ENCODE results near the gene CASQ1.

CASQ1 gene

DNA sequence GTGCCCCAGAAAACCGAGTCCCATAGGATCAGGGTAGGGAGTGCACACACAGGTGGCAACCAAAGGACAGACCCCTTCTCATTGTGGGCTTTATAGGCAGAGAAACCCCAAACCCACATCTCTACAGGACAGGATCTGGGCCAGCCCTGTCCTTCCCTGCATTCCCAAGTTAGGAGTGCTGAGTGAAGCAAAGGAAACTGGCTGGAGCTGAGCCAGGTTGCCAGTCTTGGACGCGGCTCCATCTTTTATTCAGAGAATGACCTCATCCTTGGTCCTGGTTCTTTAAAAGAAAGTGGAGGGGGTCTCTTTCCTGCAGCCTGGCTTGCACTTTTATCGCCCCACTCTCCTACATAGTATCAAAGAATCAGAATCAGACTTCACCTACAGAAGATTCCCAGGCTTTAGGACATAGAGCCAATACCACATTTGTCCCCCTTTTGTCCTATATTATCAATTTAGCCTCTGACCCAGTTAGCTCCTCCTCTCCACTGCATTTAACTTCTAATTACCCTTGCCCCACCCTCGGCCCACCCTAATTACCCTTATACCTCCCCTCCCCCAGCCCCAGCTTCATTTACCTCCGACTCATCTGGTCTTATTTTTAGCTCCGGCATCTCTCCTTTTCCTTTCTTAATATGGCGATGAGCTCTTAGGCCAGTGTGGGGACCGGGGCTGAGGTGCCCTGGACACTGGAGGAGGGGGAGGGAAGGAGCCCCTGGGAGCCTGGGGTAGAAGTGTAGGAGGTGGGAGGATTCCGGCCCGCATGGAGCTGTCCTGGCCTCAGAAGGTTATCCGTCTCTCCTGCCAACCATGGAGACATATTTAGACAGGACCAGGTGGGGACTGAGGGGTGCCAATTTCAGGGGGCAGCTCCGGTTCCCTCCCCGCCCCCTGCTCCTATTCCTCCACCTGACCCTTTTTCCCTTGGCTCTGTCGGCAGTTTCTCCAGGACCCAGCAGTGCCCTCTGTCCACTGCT is at the start of gene CASQ1:
TSS of gene CASQ1 (plus strand) at position 927 of the 977 bp plus-strand sequence. CDS start 177 bp downstream, outside the sequence.
- no peak for DNase-seq

DNA sequence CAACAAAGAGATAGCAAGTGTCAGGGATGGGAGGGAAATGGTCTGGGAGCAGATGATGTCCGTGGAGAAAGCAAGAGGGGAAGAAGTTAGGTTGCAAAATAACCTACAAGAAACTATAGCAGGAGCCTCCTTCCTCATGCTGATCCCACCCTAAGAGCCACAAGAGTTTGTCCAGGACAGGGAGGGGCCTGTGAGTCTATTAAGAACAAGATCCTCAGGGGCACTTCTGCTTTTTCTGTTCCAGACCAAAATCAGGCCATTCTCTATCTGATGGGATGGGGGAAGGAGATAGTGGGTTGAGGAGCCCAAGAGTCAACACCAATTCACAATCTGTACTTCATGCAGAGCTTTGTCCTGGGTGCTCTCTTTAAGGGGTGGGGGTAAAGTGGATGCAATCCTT is 46.7 kb upstream of the CASQ1 start:
- DNase-seq = no peak

DNA sequence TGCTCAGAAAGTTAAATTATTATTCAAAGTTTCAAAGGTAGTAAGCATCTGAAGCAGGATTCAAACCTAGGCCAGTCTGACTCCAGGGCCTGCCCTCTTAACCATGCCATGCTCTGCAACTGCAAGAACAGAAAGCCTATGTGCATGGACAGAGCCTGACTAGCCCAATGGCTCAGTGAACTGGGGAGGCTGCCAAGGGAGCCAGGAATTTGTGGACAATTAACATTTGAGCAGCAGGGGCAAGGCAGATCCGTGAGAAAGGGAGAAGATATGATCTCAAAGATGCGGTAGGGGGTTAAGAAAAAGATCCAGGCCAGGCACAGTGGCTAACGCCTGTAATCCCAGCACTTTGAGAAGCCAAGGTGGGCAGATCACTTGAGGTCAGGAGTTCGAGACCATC is 45.5 kb upstream of the CASQ1 start:
- no peak for DNase-seq

DNA sequence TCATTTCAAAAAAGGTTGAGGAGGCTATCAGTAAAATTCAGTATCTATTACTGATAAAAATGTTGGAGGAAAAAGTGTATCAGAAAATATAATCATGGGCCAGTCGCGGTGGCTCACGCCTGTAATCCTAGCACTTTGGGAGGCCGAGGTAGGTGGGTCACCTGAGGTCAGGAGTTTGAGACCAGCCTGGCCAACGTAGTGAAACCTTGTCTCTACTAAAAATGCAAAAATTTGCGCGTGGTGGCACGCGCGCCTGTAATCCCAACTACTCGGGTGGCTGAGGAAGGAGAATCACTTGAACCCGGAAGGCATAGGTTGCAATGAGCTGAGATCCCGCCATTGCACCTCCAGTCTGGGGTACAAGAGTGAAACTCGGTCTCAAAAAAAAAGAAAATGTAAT is 44.3 kb upstream of the CASQ1 start:
- DNase-seq = no peak

DNA sequence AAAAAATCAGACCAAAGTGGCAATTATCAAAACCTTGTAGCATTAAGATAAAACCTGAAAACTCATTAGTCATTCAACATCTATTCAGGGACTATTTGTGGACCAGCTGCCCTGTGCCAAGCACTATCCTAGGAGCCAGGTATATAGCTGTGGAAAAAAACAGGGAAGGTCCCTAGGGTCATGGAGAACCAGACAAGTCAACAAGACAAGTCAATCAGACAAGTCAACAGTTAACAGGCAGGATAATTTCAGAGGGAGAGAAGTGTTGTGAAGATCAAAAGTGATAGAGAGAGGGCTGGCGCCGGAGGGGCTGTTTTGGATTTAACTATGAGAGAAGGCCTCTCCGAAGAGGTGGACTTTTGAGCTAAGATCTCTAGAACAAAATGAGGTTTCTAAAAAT is 42.3 kb upstream of the CASQ1 start:
- no peak for DNase-seq

DNA sequence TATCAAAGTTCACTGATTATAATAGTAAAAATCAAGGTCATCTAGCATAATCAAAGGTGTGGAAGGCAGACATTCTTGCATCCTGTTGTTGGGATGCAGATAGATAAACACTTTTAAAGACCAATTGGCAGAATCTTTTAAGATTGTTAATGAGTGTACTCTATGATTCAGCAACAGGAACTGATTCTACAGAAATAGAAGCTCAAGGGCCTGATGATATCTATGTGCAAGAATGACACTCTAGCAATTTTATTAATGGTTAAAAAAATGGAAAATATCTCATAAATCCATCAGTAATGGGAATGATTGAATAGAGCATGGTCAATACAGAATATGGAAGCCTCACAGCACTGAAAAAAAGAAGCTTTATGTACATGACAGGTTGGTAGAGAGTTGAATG is 41.1 kb upstream of the CASQ1 start:
- no peak for DNase-seq

DNA sequence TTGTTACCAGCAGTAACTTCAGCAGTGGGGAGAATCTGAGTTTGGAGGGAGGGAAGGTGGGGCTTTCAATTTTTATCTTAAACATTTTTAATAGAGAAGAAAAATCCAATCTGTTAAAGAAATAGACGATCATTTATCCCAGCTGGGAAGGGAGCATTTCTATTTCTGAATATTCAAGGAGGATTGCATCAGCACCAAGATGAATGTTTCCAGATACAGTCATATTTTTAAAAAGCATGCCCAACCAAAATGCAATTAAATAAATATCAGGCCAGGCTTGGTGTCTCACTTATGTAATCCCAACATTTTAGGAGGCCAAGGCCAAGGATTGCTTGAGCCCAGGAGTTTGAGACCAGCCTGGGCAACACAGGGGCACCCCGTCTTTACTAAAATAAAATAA is 40.7 kb upstream of the CASQ1 start:
- DNase-seq = no peak

DNA sequence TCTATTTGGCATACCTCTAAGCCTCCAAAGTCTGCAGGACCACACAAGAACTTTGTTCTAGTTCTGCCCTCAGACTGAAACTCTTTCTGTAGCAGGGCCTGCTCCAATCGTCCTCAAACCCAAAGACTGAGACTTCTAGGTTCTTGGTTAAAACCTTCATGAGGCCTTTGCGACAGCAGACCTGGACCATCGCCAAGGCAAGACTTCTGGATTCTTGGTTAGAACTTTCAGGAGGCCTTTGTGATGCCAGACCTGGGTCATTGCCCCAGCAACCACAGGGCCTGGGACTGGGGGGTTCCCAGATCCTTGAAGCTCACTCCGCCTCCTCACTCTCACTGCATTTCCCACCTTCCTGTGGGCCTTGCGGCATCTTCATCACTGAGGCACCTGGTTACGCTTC is 39.1 kb upstream of the CASQ1 start, which contains the start of gene ATP1A4:
TSS of gene ATP1A4 (plus strand) at position 301 of the 400 bp plus-strand sequence. CDS start 438 bp downstream, outside the sequence.
- DNase-seq = no peak

DNA sequence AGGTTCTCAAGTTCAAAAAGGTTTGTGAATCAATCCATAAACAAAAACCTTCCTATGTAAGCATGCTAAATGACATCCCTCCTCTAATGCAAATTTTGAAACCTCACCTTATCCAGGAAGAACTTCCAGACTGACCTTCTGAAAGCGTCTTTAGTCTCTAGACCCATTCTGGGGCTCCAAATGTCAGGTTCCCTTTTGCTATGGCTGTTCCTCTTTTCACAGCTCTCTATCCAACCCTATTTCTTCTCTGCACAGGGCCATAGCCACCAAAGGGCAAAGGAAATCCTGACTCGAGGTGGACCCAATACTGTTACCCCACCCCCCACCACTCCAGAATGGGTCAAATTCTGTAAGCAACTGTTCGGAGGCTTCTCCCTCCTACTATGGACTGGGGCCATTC is 35.6 kb upstream of the CASQ1 start:
- no peak for DNase-seq

DNA sequence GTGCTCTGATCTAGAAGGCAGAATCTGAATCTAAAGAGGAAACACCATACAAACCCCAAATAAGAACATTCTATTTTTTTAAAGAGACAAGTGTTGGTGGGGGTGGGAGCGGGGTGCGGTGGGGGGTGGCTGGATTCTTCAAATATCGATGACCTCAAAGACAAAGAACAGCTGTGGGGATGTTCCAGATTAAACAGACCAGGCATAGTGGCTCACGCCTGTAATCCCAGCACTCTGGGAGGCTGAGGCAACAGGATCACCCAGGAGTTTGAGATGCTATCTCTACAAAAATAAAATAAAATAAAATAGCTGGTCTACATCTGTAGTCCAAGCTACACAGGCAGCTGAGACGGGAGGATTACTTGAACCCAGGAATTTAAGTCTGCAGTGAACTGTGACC is 34.0 kb upstream of the CASQ1 start:
- no peak for DNase-seq

DNA sequence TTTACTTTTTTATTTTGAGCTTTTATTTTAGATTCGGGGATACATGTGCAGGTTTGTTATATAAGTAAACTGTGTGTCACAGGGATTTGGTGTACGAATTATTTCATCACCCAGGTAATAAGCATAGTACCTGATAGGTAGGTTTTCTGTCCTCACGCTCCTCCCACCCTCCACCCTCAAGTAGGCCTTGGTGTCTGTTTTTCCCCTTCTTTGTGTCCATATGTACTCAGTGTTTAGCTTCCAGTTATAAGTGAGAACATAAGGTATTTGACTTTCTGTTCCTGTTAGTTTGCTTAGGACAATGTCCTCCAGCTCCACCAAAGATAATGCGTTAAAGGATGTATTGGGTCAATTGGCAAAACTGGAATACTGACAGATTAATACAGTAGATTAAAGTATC is 33.2 kb upstream of the CASQ1 start:
- DNase-seq = no peak

DNA sequence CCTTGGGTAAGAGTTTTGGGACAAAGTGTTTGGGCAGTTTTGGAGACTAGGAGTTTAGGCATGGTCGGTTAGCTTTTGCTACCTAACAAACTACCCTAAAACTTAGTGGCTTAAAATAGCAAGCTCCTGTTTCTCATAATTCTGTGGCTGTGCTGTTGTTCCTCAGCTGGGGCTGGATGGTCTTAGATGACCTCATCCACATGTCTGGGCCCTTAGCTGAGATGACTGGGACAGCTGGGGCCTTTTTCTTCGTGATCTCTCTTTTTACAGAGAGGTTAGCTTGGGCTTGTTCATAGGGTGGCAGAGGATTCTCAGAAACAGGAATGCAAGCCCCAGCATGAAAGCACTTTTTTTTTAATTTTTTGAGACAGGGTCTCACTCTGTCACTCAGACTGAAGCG is 32.3 kb upstream of the CASQ1 start:
- DNase-seq = no peak

DNA sequence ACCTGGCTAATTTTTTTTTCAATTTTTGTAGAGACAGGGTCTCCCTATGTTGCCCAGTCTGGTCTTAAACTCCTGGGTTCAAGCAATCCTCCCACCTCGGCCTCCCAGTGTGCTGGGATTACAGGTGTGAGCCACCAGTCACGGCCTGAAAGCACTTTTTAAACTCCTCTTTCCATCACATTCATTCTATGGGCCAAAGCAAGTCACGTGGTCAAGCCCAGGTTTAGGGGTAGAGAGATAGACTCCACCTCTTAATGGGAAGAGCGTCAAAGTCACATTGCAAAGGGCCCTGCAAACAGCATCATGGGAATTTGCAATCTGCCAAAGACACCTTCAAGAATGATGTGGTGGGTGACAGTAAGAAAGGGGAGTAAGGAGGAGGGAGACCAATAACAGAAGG is 31.8 kb upstream of the CASQ1 start:
- DNase-seq = no peak

DNA sequence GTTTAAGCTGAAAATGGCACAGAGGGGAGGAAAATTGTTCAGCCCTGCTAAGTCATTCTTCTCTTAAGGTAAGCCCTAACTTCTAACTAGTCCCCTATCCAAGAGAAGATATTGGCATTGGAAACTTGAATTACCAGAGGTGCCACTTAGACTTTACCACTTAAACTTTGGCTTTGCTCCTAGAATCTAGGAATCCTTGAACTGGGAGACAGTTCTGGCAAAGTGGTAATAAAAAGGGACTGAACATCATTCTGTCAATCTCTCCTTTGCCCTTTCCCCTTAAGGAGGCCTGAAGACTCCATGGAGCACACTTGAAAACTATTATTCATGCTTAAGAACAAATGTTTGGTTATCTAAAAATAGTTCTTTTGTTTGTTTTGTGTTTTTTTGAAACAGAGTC is 30.5 kb upstream of the CASQ1 start:
- DNase-seq = no peak

DNA sequence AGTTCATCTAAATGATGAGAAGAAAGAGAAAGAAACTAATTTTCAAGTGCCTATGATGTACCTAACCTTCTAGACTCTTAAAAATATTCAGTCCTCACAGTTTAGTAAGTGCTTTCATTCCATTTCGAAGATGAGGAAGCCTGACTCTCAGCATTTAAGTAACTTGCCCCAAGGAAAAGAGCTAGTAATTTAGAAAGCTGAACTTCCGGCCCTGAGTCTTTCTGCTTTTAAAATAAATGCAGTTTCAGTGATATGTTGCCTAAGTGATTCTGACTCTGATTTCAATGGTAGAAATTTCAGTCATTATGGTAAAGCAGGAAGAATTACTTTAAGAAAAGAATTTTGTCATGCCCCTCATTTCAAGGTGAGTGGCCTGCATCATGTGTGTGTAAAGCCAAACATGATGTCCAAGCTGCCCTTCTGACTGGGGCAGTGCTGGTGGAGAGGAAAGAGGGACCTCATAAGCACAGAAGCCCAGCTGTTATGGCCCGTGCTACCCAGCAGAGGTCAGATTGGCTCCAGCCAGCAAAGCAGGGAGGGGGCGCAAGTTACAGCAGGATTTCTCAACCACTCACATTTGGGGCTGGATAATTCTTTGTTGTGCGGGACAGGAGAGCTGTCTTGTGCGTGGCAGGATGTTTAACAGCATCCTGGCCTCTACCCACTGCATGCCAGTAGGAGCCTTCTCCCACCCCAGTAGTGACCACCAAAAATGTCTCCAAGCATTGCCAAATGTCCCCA is 28.2 kb upstream of the CASQ1 start:
- no peak for DNase-seq

DNA sequence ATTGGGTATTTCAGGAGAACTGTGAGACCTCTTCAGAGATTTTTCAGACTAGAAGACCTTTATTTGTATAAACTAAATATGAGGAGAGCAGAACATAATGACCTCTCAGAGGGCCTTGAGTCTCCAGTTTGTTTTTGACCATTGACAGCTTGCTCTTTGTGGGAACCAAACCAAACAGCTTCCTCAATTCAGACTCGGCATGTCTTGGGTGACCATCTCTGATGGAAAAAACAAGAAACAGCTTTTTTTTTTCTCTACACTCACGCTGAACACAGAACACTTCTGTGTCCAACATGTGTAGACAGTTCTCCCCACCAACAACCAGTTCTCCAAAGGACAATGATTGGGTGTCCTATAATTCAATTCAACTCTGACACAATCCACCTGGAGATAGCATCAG is 27.4 kb upstream of the CASQ1 start:
- DNase-seq = no peak

DNA sequence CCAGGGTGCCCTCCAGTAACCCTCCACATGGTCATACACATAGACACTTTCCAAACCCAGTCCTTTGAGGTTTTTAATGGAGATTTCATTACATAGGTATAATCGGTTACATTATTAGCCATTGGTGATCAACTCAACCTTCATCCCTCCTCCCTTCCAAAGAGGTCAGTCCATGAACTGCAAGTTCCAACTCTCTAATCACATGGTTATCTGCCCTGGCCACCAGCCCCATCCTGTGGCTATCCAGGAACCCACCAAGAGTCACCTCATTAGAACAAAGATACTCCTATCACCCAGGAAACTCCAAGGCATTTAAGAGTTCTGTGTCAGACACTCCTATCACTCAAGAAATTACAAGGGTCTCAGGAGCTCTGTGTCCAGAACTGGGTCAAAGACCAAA is 26.8 kb upstream of the CASQ1 start:
- DNase-seq = no peak

DNA sequence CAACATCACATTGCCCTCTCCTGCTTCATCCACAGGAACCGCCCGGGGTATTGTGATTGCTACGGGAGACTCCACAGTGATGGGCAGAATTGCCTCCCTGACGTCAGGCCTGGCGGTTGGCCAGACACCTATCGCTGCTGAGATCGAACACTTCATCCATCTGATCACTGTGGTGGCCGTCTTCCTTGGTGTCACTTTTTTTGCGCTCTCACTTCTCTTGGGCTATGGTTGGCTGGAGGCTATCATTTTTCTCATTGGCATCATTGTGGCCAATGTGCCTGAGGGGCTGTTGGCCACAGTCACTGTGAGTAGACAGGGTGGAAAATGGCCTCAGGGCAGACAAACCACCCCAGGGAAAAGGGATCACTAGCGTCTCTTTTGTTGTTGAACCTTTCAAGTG is 26.3 kb upstream of the CASQ1 start:
- no peak for DNase-seq

DNA sequence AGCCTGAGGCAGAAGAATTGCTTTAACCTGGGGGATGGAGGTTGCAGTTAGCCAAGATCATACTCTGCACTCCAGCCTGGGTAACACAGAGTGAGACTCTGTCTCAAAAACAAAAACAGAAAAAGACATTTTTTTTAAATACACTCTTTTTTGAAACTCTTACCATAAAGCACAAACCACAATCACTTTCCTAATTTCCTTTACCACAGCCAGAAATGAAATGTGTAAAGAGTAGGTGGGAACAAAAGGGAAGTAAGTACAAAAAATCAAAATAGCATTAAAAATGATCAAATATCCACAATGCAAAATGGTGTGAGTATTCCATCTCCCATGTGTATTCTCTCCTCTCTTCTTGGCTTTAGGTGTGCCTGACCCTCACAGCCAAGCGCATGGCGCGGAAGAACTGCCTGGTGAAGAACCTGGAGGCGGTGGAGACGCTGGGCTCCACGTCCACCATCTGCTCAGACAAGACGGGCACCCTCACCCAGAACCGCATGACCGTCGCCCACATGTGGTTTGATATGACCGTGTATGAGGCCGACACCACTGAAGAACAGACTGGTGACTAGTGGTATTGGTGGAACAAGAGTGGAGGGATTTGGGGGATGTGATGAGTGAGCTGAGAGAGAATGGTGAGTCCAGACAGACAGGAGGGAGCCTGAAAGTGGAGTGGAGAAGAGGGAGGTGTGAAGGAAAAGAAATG is 24.1 kb upstream of the CASQ1 start:
- no peak for DNase-seq

DNA sequence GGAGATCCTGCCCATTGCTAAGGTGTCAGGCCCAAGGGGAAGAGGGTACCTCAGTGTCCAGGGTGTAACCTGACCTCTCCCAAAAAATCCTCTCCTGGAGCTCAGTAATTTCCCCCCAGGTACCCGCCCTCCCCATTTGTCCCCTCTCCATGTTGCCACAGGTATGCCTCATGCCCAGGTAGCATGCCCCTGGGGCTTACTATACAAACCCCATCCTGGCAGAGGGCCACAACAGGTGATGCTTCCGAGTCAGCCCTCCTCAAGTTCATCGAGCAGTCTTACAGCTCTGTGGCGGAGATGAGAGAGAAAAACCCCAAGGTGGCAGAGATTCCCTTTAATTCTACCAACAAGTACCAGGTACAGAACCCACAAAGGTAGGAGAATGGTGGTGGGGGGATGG is 23.3 kb upstream of the CASQ1 start:
- DNase-seq = no peak

DNA sequence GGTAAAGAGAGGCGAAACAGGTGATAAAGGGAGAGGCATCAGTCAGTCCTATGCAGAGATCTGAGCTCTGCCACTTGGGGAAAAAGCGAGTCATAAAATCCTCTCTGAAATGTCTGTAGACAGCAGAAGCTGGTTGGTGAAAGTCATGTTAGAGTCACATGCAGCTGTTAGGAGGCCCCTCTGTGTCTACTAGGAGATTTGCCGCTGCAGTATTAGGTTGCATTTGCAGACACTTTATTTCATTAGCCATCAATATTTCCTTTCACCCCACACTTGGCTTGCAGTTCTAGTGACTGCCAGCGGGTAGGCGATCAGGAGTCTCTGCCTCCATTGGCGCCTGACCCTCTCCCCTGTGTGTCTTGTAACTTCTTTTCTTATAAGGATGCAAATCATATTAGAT is 22.8 kb upstream of the CASQ1 start:
- DNase-seq = no peak

DNA sequence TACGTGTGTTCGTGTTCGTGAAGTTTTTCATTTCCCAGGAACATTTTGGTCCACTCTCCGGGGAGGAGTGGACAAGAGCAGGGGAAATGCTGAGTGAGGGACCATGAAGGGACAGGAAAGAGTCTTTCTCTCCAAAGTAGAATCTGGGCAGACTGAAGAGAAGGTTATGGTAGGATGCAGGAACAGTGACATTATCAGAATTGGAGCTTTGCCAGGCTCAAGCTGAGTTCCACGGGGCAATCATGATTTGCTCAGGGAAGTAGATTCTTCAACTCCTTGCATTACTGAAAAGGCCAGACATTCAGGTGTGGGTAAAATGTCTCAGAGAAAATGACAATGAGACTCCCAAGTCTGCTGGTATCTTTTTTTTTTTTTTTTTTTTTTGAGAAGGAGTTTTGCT is 22.4 kb upstream of the CASQ1 start:
- DNase-seq = no peak

DNA sequence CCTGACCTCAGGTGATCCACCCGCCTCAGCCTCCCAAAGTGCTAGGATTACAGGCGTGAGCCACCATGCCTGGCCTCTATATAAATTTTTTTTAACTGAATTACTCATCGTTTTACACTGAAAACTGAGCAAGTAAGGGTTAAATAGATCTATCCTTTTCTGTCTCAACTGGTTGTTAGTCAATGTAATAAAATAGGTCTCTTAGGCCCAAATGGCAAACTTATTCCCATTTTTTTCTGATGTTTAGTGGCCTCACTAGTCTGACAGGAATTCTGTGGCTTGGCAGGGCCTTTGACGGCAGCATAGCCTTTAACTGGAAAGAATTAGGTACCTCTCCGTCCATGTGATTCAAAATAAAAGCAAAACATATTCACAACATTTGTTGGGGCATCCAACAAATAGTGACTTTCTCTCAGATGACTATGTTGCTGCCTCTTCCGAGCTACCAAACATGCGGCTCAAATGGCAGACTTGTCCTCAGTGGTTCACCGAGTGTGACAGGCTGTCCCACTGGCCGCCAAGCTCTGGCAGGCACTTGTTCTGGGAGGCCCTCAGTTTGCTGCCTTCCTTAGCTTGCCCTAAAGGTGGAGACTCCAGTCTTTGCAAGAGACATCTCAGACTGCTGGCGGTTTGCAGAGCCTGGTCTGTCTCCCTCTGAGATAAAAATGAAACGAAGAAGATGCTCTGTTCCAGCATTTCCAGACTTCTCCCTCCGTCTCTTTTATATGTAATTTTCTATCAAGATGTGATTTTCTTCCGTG is 21.6 kb upstream of the CASQ1 start:
- no peak for DNase-seq

Data from T1000 (cell line).